Gastrocnemius medialis (tissue), 4 donors: Measurements from ENCODE around the gene NOP9.

Source experiments
- CTCF ChIP-seq, 5 experiments: fragments of 450-650 bp in 3 of 5; fragments of 200-600 bp in 2 of 5; sonication (generic) in 2 of 5; IDR thresholded peaks in 4 of 5; conservative IDR thresholded peaks in 1 of 5; 1 replicate in 4 of 5; 2 replicates in 1 of 5; pipeline ENCODE4 v1.5.1; 2016 to 2019; ENCODE audit warnings: antibody characterized with exemption in 5 of 5, mild to moderate bottlenecking in 3 of 5, moderate library complexity in 3 of 5
- POLR2A ChIP-seq, 2 donors: fragments of 450-650 bp; IDR thresholded peaks; one replicate each; pipeline ENCODE4 v1.6.1; 2017; ENCODE audit warnings: antibody characterized with exemption in 2 of 2, mild to moderate bottlenecking in 2 of 2, moderate library complexity in 2 of 2

- no peak for TF ChIP-seq CTCF (IDR thresholded peaks at IDR 0.05 in 4 of 5, conservative IDR thresholded peaks at IDR 0.05 in 1 of 5)
- TF ChIP-seq POLR2A (IDR thresholded peaks at IDR 0.05): no peak
These were observed 15.1 kb upstream of the NOP9 start for GRCh38 chr14:24284501-24285035.
